Neural progenitor cell (in vitro differentiated cells): ENCODE data around the gene ALDH6A1. TPM values are rescaled to one million over a fixed set of nuclear protein-coding genes. Genes with fewer than 3 reads are reported as not detected.

Experiments used
- DNase-seq: peaks from one replicate; pipeline ENCODE4 v3.0.0-alpha.2; 2016; ENCODE audit warnings: low spot score
- H2AFZ ChIP-seq: fragments of 200-600 bp; sonication (generic); replicated peaks from 2 replicates; pipeline ENCODE4 v1.6.1; 2016; ENCODE audit warnings: antibody characterized with exemption
- H3F3A ChIP-seq: fragments of 200-600 bp; sonication (generic); 2 replicates; pipeline ENCODE4 v1.6.1; 2016; ENCODE audit warnings: antibody characterized with exemption, low read depth
- H3K27ac ChIP-seq: fragments of 200-600 bp; sonication (generic); 2 replicates; pipeline ENCODE4 v1.5.1; 2016; ENCODE audit warnings: mild to moderate bottlenecking
- H3K27me3 ChIP-seq: fragments of 200-600 bp; sonication (generic); 2 replicates; pipeline ENCODE4 v1.6.1; 2016; ENCODE audit warnings: mild to moderate bottlenecking, moderate library complexity
- H3K36me3 ChIP-seq: fragments of 200-600 bp; sonication (generic); 2 replicates; pipeline ENCODE4 v1.5.1; 2016
- H3K4me1 ChIP-seq: fragments of 200-600 bp; sonication (generic); 2 replicates; pipeline ENCODE4 v1.6.1; 2016; ENCODE audit warnings: mixed run types
- H3K4me2 ChIP-seq: fragments of 200-600 bp; sonication (generic); 2 replicates; pipeline ENCODE4 v1.6.1; 2016
- H3K4me3 ChIP-seq: fragments of 200-600 bp; sonication (generic); 2 replicates; pipeline ENCODE4 v1.5.1; 2016
- H3K79me2 ChIP-seq: fragments of 200-600 bp; sonication (generic); 2 replicates; pipeline ENCODE4 v1.6.1; 2016; ENCODE audit warnings: low read depth
- H3K9ac ChIP-seq: fragments of 200-600 bp; sonication (generic); 2 replicates; pipeline ENCODE4 v1.6.1; 2016
- H3K9me3 ChIP-seq: fragments of 200-600 bp; sonication (generic); 2 replicates; pipeline ENCODE4 v1.5.1; 2016; ENCODE audit warnings: low read depth
- H4K20me1 ChIP-seq: fragments of 200-600 bp; sonication (generic); 2 replicates; pipeline ENCODE4 v1.6.1; 2016; ENCODE audit warnings: low read depth
- H3K27ac Mint-ChIP-seq: 3 replicates; pipeline ENCODE4 v1.8.0; 2021; ENCODE audit warnings: mixed read lengths
- H3K27me3 Mint-ChIP-seq: 2 replicates; pipeline ENCODE4 v1.8.0; 2022; ENCODE audit warnings: low read depth, mild to moderate bottlenecking, inconsistent platforms, moderate library complexity, mixed read lengths; ENCODE audit not compliant: insufficient read depth
- H3K36me3 Mint-ChIP-seq: 3 replicates; pipeline ENCODE4 v1.8.0; 2021; ENCODE audit warnings: mixed read lengths
- H3K4me1 Mint-ChIP-seq: 3 replicates; pipeline ENCODE4 v1.8.0; 2021; ENCODE audit warnings: mixed read lengths
- H3K4me3 Mint-ChIP-seq: 3 replicates; pipeline ENCODE4 v1.8.0; 2021; ENCODE audit warnings: mild to moderate bottlenecking, moderate library complexity, mixed read lengths
- H3K9me3 Mint-ChIP-seq: 3 replicates; pipeline ENCODE4 v1.8.0; 2020; ENCODE audit warnings: mixed read lengths
- CTCF ChIP-seq: fragments of 200-600 bp; sonication (generic); IDR thresholded peaks from 2 replicates; pipeline ENCODE4 v1.5.1; 2017; ENCODE audit warnings: antibody characterized with exemption, mild to moderate bottlenecking
- EZH2 ChIP-seq: fragments of 200-600 bp; sonication (generic); IDR thresholded peaks from 2 replicates; pipeline ENCODE4 v1.6.1; 2017; ENCODE audit warnings: antibody characterized with exemption, mild to moderate bottlenecking, moderate library complexity
- EZH2phosphoT487 ChIP-seq: fragments of 200-600 bp; sonication (generic); IDR thresholded peaks from 2 replicates; pipeline ENCODE4 v1.6.1; 2017; ENCODE audit warnings: antibody characterized with exemption
- total RNA-seq: library from RNA; depleted of rRNA; stranded (reverse); fragments of >200 nt; gene quantifications from 2 replicates; pipeline ENCODE4 v1.2.3, GENCODE V29; 2015; ENCODE audit warnings: low replicate concordance

ALDH6A1 gene
- total RNA-seq, 1 donor from 2014 or later = 64.0 TPM

DNA sequence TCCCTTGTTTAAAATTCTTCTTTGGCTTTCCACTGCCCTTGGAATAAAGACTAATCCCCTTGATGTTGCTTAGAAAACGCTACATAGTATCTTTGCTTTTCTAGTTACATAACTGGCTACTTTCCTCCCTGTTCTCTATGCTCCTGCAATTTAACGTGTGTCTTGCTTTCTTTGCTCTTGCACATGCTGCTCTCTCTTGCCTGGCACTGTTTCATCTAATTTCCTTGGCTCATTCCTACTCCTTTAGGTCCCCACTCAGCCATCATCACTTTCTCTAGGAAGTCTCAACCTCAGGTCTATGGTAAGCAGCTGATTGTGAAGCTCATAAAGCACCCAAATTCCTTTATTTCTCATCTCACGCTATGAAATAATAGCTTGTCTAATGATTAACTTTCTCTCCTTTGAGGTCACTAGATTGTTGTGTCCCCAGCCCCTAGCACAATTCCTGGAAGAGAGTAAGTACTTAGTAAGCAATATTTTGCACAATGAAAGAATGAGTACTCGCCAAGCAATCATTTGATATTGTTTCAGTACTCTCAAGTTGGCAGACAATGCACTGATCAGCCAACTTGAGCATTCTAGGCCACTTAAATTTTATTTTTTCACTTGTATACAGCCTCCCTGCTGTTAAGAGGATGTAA is 3.3 kb downstream of the ALDH6A1 start:
- Histone ChIP-seq H3K79me2 (peaks cover 71% of the 10 kb centered on the region), H3K27me3 (no peaks in the 10 kb centered on the region), H3K27ac (no peak overlapping the region), H3K4me1 (peaks cover 32% of the 10 kb centered on the region), H4K20me1 (peaks cover 5% of the 10 kb centered on the region), H3K36me3 (no peaks in the 10 kb centered on the region), H3K9me3 (no peaks in the 10 kb centered on the region), H3K4me2 (no peak overlapping the region), H2AFZ (no peak overlapping the region), H3K9ac (no peak overlapping the region), H3K4me3 (no peak overlapping the region), H3F3A (peaks cover 33% of the 10 kb centered on the region)
- Mint-ChIP-seq H3K4me3 (no peak overlapping the region), H3K27me3 (no peaks in the 10 kb centered on the region), H3K4me1 (peaks cover 28% of the 10 kb centered on the region), H3K9me3 (peaks cover 8% of the 10 kb centered on the region), H3K27ac (no peak overlapping the region), H3K36me3 (peaks cover 11% of the 10 kb centered on the region)
- TF ChIP-seq EZH2phosphoT487 (no peak), CTCF (no peak), EZH2 (no peak)
- DNase-seq = no peak

- Histone ChIP-seq H3K4me1 (peaks cover 17% of the 10 kb centered on the region), H3K27me3 (no peaks in the 10 kb centered on the region), H3K36me3 (no peaks in the 10 kb centered on the region), H2AFZ (no peak overlapping the region), H3K4me2 (peak overlapping the region; percentile 80), H4K20me1 (peaks cover 5% of the 10 kb centered on the region), H3K4me3 (peak overlapping the region; percentile 37), H3K9me3 (no peaks in the 10 kb centered on the region), H3K9ac (no peak overlapping the region), H3K79me2 (peaks cover 55% of the 10 kb centered on the region), H3K27ac (peak overlapping the region; percentile 83), H3F3A (peaks cover 19% of the 10 kb centered on the region)
- Mint-ChIP-seq H3K27ac (peak overlapping the region; percentile 46), H3K27me3 (no peaks in the 10 kb centered on the region), H3K9me3 (peaks cover 8% of the 10 kb centered on the region), H3K4me1 (peaks cover 13% of the 10 kb centered on the region), H3K4me3 (no peak overlapping the region), H3K36me3 (peaks cover 12% of the 10 kb centered on the region)
- TF ChIP-seq EZH2phosphoT487 (no peak), EZH2 (no peak), CTCF (no peak)
- peak; percentile 83 for DNase-seq
Measured at GRCh38 chr14:74077401-74077800, 6.9 kb downstream of the ALDH6A1 start.

- H3K4me2 ChIP-seq = no peak overlapping the region
- no peaks in the 10 kb centered on the region for H3K9me3 Mint-ChIP-seq
Measured at GRCh38 chr14:74065746-74066575, 18.3 kb downstream of the ALDH6A1 start.

More at GRCh38 chr14:74065746-74066575, 18.3 kb downstream of the ALDH6A1 start:
- Histone ChIP-seq H4K20me1 (no peaks in the 10 kb centered on the region), H3K9me3 (no peaks in the 10 kb centered on the region), H3K4me1 (no peaks in the 10 kb centered on the region), H3K27me3 (no peaks in the 10 kb centered on the region), H3K79me2 (no peaks in the 10 kb centered on the region), H3K4me3 (no peak overlapping the region), H3K27ac (no peak overlapping the region), H3K9ac (no peak overlapping the region), H3F3A (no peaks in the 10 kb centered on the region), H2AFZ (no peak overlapping the region), H3K36me3 (peaks cover 22% of the 10 kb centered on the region)
- Mint-ChIP-seq H3K4me1 (no peaks in the 10 kb centered on the region), H3K4me3 (no peak overlapping the region), H3K27ac (no peak overlapping the region), H3K36me3 (peaks cover 19% of the 10 kb centered on the region), H3K27me3 (no peaks in the 10 kb centered on the region)
- no peak for DNase-seq
- TF ChIP-seq EZH2 (no peak), EZH2phosphoT487 (no peak), CTCF (no peak)
